Measurements from ENCODE around the gene PPFIBP1.

GRCh38 chr12:27583981-27584380, 60.0 kb downstream of the PPFIBP1 start:
- TF ChIP-seq EZH2phosphoT487 (IDR thresholded peaks at IDR 0.05; ENCODE audit: low read depth, severe bottlenecking, unreplicated experiment) (no peak), CTCF (IDR thresholded peaks at IDR 0.05; ENCODE audit: poor library complexity) (no peak), EZH2 (IDR thresholded peaks at IDR 0.05; ENCODE audit: borderline replicate concordance) (no peak)

All from hepatocyte (in vitro differentiated cells).